Colonic mucosa (tissue), 4 donors: ENCODE measurements around the gene RBMX2. TPM values are rescaled to one million over a fixed set of nuclear protein-coding genes. Genes with fewer than 3 reads are reported as not detected.
A peak's percentile ranks its signal among the peaks of the same experiment; 100 is the strongest.
"Not testable (repeated sequence)": the region's sequence is repeated elsewhere in the genome, so short reads cannot be mapped to it uniquely, and the experiment has no call there.

Source experiments
- DNase-seq: peaks from one replicate; pipeline ENCODE4 v3.0.0-alpha.2; 2020
- H3K27ac ChIP-seq: fragments of 200-600 bp; one replicate; pipeline ENCODE4 v1.8.0; 2021
- H3K27me3 ChIP-seq: fragments of 200-600 bp; one replicate; pipeline ENCODE4 v1.8.0; 2021
- H3K36me3 ChIP-seq: fragments of 200-600 bp; one replicate; pipeline ENCODE4 v1.8.0; 2021
- H3K4me1 ChIP-seq: fragments of 200-600 bp; one replicate; pipeline ENCODE4 v1.8.0; 2021; ENCODE audit warnings: mild to moderate bottlenecking
- H3K4me3 ChIP-seq: fragments of 200-600 bp; one replicate; pipeline ENCODE4 v1.8.0; 2021
- H3K9ac ChIP-seq, 2 donors: one replicate each; pipeline ENCODE4 v1.7.0; 2013; ENCODE audit warnings: control low read depth in 2 of 2, low read depth in 2 of 2, low read length in 2 of 2
- H3K9me3 ChIP-seq: fragments of 200-600 bp; one replicate; pipeline ENCODE4 v1.8.0; 2021
- CTCF ChIP-seq: fragments of 200-600 bp; IDR thresholded peaks from one replicate; pipeline ENCODE4 v1.8.0; 2022; ENCODE audit warnings: antibody characterized with exemption, mild to moderate bottlenecking
- intact Hi-C: fragments of 100-400 bp; cut with DNase I; formaldehyde crosslinking; loops from one replicate; pipeline ENCODE4 v1.14.1; 2022
- total RNA-seq, 2 donors: library from RNA; stranded (reverse); fragmentation: NEBNext Ultra II Directional in 1 of 2; extraction: Animal tissue kit (Norgen Biotek cat#: 25700) in 1 of 2; gene quantifications; one replicate each; pipeline ENCODE4 v1.2.1, GENCODE V29; 2021
- donor health status: healthy.
- donor health status: DM: no; HTN: no; CAD: no.
- donor health status: DM: no; HTN: no; CAD: no.

Gene RBMX2
- 10 to 100 TPM; 11.7 to 14.9 TPM for total RNA-seq

- peak within 1 kb of the TSS; percentile 54 to 78 for H3K9ac ChIP-seq
- intact Hi-C loops: no loop called here
- peak within 1 kb of the TSS; percentile 62 for H3K4me3 ChIP-seq
Measured at GRCh38 chrX:130401415-130402207, at the start of gene RBMX2. Gene RBMX2 (plus strand): TSS chrX:130401987. CDS start chrX:130402033, 46 bp downstream.

GRCh38 chrX:130352050-130352449 is 49.7 kb upstream of the RBMX2 start:
- H3K9me3 ChIP-seq, H3K9ac ChIP-seq, H3K4me3 ChIP-seq, H3K36me3 ChIP-seq, DNase-seq, H3K27me3 ChIP-seq, H3K27ac ChIP-seq, intact Hi-C loops, H3K4me1 ChIP-seq: not testable (repeated sequence)

More at GRCh38 chrX:130401415-130402207, at the start of gene RBMX2:
- Histone ChIP-seq H3K27me3 (no peaks in the 10 kb centered on the region), H3K9me3 (no peaks in the 10 kb centered on the region), H3K36me3 (no peaks in the 10 kb centered on the region), H3K4me1 (peaks cover 4% of the 10 kb centered on the region), H3K27ac (peak within 1 kb of the TSS; percentile 59)
- peak; percentile 74 for DNase-seq
- no peak for TF ChIP-seq CTCF

- no peak for TF ChIP-seq CTCF
- no peak overlapping the region for H3K27ac ChIP-seq
- H3K9me3 ChIP-seq: no peaks in the 10 kb centered on the region
- no peaks in the 10 kb centered on the region for H3K36me3 ChIP-seq
- no peak overlapping the region for H3K9ac ChIP-seq
- DNase-seq: no peak
- H3K4me3 ChIP-seq: no peak overlapping the region
- no peaks in the 10 kb centered on the region for H3K4me1 ChIP-seq
- H3K27me3 ChIP-seq: no peaks in the 10 kb centered on the region
- intact Hi-C loops: no loop called here
Measured at GRCh38 chrX:130376077-130376476, 25.7 kb upstream of the RBMX2 start.

- Histone ChIP-seq H3K4me1 (no peaks in the 10 kb centered on the region), H3K27ac (no peak overlapping the region), H3K9me3 (no peaks in the 10 kb centered on the region), H3K4me3 (no peak overlapping the region), H3K36me3 (no peaks in the 10 kb centered on the region), H3K9ac (no peak overlapping the region), H3K27me3 (no peaks in the 10 kb centered on the region)
- no peak for TF ChIP-seq CTCF
- DNase-seq: no peak
- intact Hi-C loops: no loop called here
Measured at GRCh38 chrX:130378024-130378669, 23.6 kb upstream of the RBMX2 start.

- DNase-seq: no peak
- Histone ChIP-seq H3K4me3 (no peak within 1 kb of the TSS), H3K9ac (no peak within 1 kb of the TSS), H3K27me3 (no peaks in the 10 kb centered on the region), H3K27ac (no peak within 1 kb of the TSS), H3K4me1 (no peaks in the 10 kb centered on the region), H3K36me3 (no peaks in the 10 kb centered on the region), H3K9me3 (no peaks in the 10 kb centered on the region)
- TF ChIP-seq CTCF: no peak
- intact Hi-C loops: no loop called here
Measured at GRCh38 chrX:130385520-130385919, 16.3 kb upstream of the RBMX2 start, which contains the start of gene GPR119. Gene GPR119 (minus strand): TSS chrX:130385674. CDS start chrX:130385447, 227 bp downstream.

- Histone ChIP-seq H3K27ac (no peak overlapping the region), H3K36me3 (no peaks in the 10 kb centered on the region), H3K9me3 (no peaks in the 10 kb centered on the region), H3K4me3 (no peak overlapping the region), H3K4me1 (no peaks in the 10 kb centered on the region), H3K27me3 (no peaks in the 10 kb centered on the region), H3K9ac (no peak overlapping the region)
- TF ChIP-seq CTCF: no peak
- DNase-seq: no peak
- intact Hi-C loops: no loop called here
Measured at GRCh38 chrX:130386408-130386808, 15.4 kb upstream of the RBMX2 start.
